RWPE1 (cell line): ENCODE measurements around the gene SLC12A7.
A peak's percentile ranks its signal among the peaks of the same experiment; 100 is the strongest.

Experiments
- CTCF ChIA-PET: fragments of 350-600 bp; sonication (Branson Sonifier 250); formaldehyde crosslinking; extraction: SDS; loops from one replicate; lab custom pipeline; 2021; lab: Yijun Ruan, JAX
- POLR2A ChIA-PET: fragments of 400-600 bp; formaldehyde crosslinking; extraction: SDS; loops from one replicate; lab custom pipeline; 2020; ENCODE audit warnings: antibody characterized with exemption; ENCODE audit not compliant: low non-redundant PET; lab: Yijun Ruan, JAX
- DNase-seq: peaks from one replicate; pipeline ENCODE4 v3.0.0; 2012; ENCODE audit warnings: low spot score
- H3K27ac ChIP-seq: fragments of 450-650 bp; 2 replicates; pipeline ENCODE4 v1.5.1; 2017
- CTCF ChIP-seq: fragments of 450-650 bp; conservative IDR thresholded peaks from 2 replicates; pipeline ENCODE4 v1.5.1; 2017; ENCODE audit warnings: low read depth, mild to moderate bottlenecking

Gene SLC12A7

GRCh38 chr5:1122511-1123294 lies 10.8 kb upstream of the SLC12A7 start:
- TF ChIP-seq CTCF = no peak
- DNase-seq = no peak
- CTCF ChIA-PET = interaction anchor here (0.7 to 1.0 kb wide), 2 partner anchors 18 to 45 kb away, joined by 3 to 5 read pairs; no protein-coding TSS in a partner anchor
- POLR2A ChIA-PET = no interaction called here
- H3K27ac ChIP-seq = no peak overlapping the region

- ChIA-PET CTCF (interaction anchor here (1.1 kb wide), 1 partner anchor 19 kb away, joined by 5 read pairs; no protein-coding TSS in a partner anchor), POLR2A (no interaction called here)
- no peak for DNase-seq
- no peak overlapping the region for H3K27ac ChIP-seq
- TF ChIP-seq CTCF = no peak
Measured at GRCh38 chr5:1121891-1122290, 10.0 kb upstream of the SLC12A7 start.

- no peak overlapping the region for H3K27ac ChIP-seq
- CTCF ChIA-PET = interaction anchor here (1.1 kb wide), 1 partner anchor 20 kb away, joined by 5 read pairs; no protein-coding TSS in a partner anchor
- POLR2A ChIA-PET = no interaction called here
Measured at GRCh38 chr5:1121044-1121443, 9.2 kb upstream of the SLC12A7 start.

GRCh38 chr5:1120236-1120999 lies 8.6 kb upstream of the SLC12A7 start:
- POLR2A ChIA-PET = no interaction called here
- CTCF ChIA-PET = no interaction called here

More at GRCh38 chr5:1121044-1121443, 9.2 kb upstream of the SLC12A7 start:
- DNase-seq = no peak
- no peak for TF ChIP-seq CTCF

GRCh38 chr5:1119312-1119831 lies 7.5 kb upstream of the SLC12A7 start:
- peak overlapping the region; percentile 93 for H3K27ac ChIP-seq
- DNase-seq = no peak
- CTCF ChIA-PET = no interaction called here
- TF ChIP-seq CTCF = no peak
- POLR2A ChIA-PET = no interaction called here

More at GRCh38 chr5:1120236-1120999, 8.6 kb upstream of the SLC12A7 start:
- DNase-seq = no peak
- TF ChIP-seq CTCF = no peak
- no peak overlapping the region for H3K27ac ChIP-seq

- POLR2A ChIA-PET = no interaction called here
- CTCF ChIA-PET = no interaction called here
- TF ChIP-seq CTCF = no peak
- peak overlapping the region; percentile 93 for H3K27ac ChIP-seq
- no peak for DNase-seq
Measured at GRCh38 chr5:1118738-1119137, 6.9 kb upstream of the SLC12A7 start.
